SK-N-MC (cell line): ENCODE results near the gene LRP8.

Source experiments
- DNase-seq: peaks from one replicate; pipeline ENCODE4 v3.0.0-alpha.2; 2011; ENCODE audit warnings: low read depth, low spot score
- H3K27ac ChIP-seq: fragments of 200-600 bp; sonication (generic); 2 replicates; pipeline ENCODE4 v1.5.1; 2016; ENCODE audit warnings: mixed run types
- H3K36me3 ChIP-seq: fragments of 200-600 bp; sonication (generic); 2 replicates; pipeline ENCODE4 v1.6.1; 2017; ENCODE audit warnings: antibody characterized with exemption, low read length, mixed read lengths; ENCODE audit not compliant: insufficient read depth
- H3K4me3 ChIP-seq: fragments of 200-600 bp; sonication (generic); 2 replicates; pipeline ENCODE4 v1.5.1; 2016
- H3K9ac ChIP-seq: fragments of 200-600 bp; sonication (generic); 2 replicates; pipeline ENCODE4 v1.8.0; 2017; ENCODE audit warnings: mixed run types, mixed read lengths; ENCODE audit not compliant: insufficient read length
- H3K9me3 ChIP-seq: fragments of 200-600 bp; sonication (generic); 2 replicates; pipeline ENCODE4 v1.6.1; 2017; ENCODE audit warnings: low read depth, mild to moderate bottlenecking, antibody characterized with exemption, low read length, moderate library complexity, mixed read lengths
- EZH2 ChIP-seq: fragments of 200-600 bp; sonication (generic); IDR thresholded peaks from one replicate; pipeline ENCODE4 v1.6.1; 2017; ENCODE audit warnings: antibody characterized with exemption
- FOXP2 ChIP-seq: optimal IDR thresholded peaks from 2 replicates; pipeline ENCODE3; 2011; ENCODE audit warnings: mild to moderate bottlenecking, moderate library complexity; ENCODE audit not compliant: insufficient read depth; ENCODE audit errors: extremely low read length, control extremely low read depth
- POLR2AphosphoS5 ChIP-seq: IDR thresholded peaks from 2 replicates; pipeline ENCODE4 v1.6.1; 2012; ENCODE audit warnings: mild to moderate bottlenecking, low read depth, low read length, borderline replicate concordance

LRP8 gene

DNA sequence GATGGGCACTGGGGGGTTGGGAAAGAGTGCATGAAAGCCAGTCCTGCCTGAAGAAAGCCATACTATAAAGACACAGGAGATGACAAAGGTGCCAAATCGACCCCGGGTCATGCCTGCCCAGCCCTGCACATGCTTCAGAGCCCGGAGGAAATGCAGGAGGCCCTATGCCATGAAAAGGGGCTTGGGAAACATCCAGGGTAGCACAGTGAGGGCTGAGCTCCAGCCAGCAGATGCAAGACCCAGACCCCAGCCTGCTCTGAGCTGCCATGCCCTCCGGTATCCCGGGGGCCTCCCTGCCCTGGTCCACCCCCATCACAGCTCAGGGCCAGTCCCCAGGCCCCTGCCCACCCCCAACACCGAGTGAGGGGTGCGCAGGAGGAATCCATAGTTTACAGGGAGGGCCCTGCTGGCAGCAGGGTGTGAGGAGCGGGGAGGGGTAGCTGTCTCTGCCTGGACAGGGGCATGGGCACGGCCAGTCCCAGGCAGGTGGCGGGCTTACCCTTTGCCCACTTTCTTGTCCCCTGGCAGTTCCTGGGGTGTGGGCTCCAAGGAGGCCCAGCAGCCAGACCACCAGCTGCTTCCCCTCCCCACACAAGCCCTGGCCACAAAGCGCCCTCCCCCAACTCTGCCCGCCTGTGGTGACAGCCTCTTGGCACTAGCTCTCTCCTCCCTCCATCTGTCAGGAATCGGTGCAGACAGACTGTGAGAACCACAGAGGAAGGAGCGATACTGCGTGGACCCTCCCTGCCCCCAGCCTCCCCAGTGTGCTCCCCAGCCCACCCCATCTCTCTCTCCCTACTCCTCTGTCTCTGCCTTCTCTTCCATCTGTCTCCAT lies 16.8 kb downstream of the LRP8 start:
- H3K9ac ChIP-seq, result no peak overlapping the region
- H3K36me3 ChIP-seq, result peaks cover 7% of the 10 kb centered on the region; the same call in 1 of the 2 replicates
- no peak overlapping the region for H3K4me3 ChIP-seq
- TF ChIP-seq EZH2 (no peak), POLR2AphosphoS5 (no peak), FOXP2 (no peak)
- DNase-seq, result no peak
- no peak overlapping the region for H3K27ac ChIP-seq
- no peaks in the 10 kb centered on the region for H3K9me3 ChIP-seq

DNA sequence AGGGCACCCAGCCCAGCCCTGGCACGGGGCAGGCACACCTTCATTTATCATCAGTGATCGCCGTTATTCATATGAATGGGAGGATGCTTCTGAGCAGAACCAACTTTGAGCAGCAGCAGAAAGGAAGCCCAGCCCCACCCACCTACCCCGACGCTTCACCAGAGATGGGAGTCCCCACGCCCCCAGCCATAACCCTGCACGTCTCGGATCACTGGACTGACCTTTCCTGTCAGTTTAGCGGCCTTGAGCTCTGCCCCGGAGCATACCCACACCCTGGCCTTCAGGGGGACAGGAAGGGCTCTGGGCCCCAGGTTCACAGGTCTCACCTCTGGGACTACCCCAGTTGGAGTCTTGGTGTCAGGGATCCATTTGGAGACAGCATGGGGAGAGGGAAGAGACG lies 18.1 kb downstream of the LRP8 start:
- H3K4me3 ChIP-seq, result no peak overlapping the region
- DNase-seq, result no peak
- no peak overlapping the region for H3K9ac ChIP-seq
- no peaks in the 10 kb centered on the region for H3K9me3 ChIP-seq
- no peak overlapping the region for H3K27ac ChIP-seq
- TF ChIP-seq POLR2AphosphoS5 (no peak), FOXP2 (no peak), EZH2 (no peak)
- peaks cover 7% of the 10 kb centered on the region; the same call in 1 of the 2 replicates for H3K36me3 ChIP-seq

DNA sequence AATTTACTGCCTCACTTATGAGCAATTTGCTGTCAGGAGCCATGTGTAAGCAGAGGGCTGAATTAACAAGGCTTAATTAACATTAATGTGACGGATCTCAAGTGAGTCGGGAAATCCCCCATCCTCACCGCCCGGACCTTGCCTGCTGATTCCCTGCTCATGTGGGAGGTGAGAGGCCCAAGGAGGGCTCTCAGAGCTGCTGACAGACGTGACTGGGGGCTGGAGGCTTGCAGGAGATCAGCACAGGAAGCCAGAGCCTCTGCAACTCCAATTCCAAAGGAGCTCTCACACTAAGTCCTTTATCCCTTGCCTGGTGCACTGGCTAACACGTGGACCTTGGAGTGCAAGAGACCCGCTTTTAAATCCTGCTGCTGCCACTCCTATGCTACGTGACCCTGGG lies 19.4 kb downstream of the LRP8 start:
- Histone ChIP-seq H3K4me3 (no peak overlapping the region), H3K36me3 (peaks cover 7% of the 10 kb centered on the region; the same call in 1 of the 2 replicates), H3K9me3 (no peaks in the 10 kb centered on the region), H3K27ac (no peak overlapping the region), H3K9ac (no peak overlapping the region)
- no peak for DNase-seq
- no peak for TF ChIP-seq FOXP2
- TF ChIP-seq EZH2, result no peak
- no peak for TF ChIP-seq POLR2AphosphoS5

DNA sequence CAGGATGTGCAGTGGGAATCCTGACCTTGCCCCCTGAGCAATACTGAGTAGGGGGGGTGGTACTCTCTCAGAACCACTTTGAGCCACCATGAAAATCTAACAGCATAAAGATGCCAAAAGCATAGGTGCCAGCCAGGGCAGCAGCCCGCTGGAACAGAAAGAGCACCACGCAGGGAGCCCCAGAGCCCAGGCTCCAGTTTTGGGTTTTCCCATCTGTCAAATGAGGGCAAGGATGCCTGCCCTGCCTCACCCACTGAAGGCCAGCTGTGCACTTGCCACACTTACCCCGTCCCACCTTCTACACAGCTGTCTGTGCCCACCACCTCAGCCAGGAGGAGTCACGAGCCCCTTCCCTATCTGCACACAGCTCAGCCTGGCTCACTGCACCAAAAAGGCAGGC lies 20.8 kb downstream of the LRP8 start:
- Histone ChIP-seq H3K9me3 (no peaks in the 10 kb centered on the region), H3K9ac (no peak overlapping the region), H3K27ac (no peak overlapping the region), H3K36me3 (no peaks in the 10 kb centered on the region), H3K4me3 (no peak overlapping the region)
- TF ChIP-seq POLR2AphosphoS5, result no peak
- TF ChIP-seq EZH2, result no peak
- no peak for TF ChIP-seq FOXP2
- DNase-seq, result no peak

DNA sequence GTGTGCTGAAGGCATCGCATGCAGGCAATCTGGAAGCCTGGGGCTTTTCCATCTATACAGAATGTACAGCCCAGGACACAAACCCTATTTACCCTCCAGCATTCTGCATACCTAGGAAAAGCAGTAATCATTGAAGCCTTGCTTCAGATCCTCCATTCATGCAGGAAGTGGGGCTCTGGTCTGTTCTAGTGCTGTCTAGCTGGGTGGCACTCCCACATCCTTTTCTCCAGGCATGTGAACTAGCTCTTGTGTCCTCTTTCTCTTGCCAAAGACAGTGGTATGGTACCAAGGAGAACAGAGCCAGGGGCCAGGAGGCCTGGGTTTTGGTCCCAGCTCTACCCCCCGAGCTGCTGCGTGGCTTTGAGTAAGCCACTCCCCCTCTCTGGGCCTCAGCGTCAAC lies 21.7 kb downstream of the LRP8 start:
- Histone ChIP-seq H3K36me3 (no peaks in the 10 kb centered on the region), H3K4me3 (no peak overlapping the region), H3K9me3 (no peaks in the 10 kb centered on the region), H3K9ac (no peak overlapping the region), H3K27ac (no peak overlapping the region)
- TF ChIP-seq EZH2 (no peak), FOXP2 (no peak), POLR2AphosphoS5 (no peak)
- no peak for DNase-seq

DNA sequence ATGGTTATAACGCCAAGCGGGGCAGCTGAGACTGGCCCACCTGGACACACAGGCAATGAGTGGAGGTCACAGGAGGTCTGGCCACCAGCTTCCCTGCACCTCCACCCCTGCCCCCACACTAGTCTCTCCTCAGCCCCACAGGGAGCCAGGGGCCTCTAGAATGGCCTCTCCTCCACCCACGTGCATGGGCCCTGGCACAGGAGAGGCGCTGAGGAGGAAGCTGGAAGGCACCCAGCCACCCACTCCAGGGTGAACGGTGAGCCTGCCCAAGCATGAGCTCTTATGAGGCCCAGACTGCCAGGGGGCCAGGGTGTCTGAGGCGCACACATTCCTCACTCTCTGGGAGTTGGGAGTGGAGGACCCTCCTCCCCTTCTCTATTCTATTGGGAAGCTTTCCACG lies 22.2 kb downstream of the LRP8 start:
- no peak for DNase-seq
- Histone ChIP-seq H3K27ac (no peak overlapping the region), H3K9me3 (no peaks in the 10 kb centered on the region), H3K36me3 (no peaks in the 10 kb centered on the region), H3K9ac (no peak overlapping the region), H3K4me3 (no peak overlapping the region)
- no peak for TF ChIP-seq EZH2
- TF ChIP-seq FOXP2, result no peak
- TF ChIP-seq POLR2AphosphoS5, result no peak

DNA sequence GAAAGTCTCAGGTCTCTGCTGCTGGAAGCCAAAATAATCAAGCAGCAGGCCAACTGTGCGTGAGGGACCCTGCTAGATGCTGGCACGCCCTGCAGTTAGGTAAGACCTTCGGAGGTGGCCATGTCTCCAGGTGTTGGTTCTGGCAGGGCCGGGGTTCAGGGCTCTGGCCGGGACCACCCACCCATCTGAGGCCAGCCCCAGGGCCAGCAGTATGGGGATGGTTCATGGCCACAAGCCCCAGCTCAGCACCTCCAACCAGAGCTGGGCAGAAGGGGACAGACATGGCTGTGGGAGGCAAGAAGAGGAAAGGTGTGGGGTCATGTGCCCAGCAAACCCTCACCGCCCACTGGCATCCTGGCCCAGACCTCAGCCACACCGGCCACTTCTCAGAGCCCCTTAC lies 23.3 kb downstream of the LRP8 start:
- Histone ChIP-seq H3K27ac (no peak overlapping the region), H3K36me3 (no peaks in the 10 kb centered on the region), H3K9me3 (no peaks in the 10 kb centered on the region), H3K9ac (no peak overlapping the region), H3K4me3 (no peak overlapping the region)
- DNase-seq, result no peak
- no peak for TF ChIP-seq POLR2AphosphoS5
- TF ChIP-seq EZH2, result no peak
- no peak for TF ChIP-seq FOXP2

DNA sequence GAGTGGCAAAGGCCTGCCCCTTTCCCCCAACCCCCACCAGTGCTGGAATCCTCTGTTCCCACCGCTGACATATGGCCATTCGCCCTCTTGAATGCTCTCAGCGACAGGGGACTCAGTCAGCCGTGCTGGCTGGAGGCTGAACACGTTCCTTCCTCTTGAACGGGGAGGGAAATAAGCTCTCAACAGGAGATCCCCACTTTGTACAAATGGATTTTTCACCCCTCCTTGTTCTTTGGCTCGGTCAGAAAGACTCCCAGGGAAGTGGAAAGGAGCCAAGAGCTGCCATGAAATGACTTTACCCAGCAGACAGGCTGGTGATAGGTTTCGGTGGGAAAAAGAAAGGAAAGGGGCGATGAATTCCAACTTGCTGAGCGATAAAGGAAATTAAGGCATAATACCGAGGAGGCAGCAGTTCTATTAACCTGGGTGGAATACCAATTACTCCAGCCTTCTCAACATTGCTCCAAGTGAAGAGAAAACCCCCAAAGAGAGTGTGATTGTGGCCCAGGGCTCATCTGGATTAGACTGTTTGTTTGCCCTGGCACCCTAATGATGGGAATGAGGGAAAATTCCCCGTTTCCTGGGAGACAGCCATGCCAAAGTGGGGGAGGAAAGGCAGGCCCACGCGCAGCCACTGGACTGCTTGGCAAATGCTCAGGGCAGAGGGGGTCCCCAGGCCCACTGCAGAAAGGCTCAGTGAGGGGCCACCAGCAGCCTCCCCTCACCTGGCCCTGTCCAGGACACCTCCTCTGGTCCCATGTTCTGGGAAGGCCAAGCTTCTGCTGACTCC lies 23.9 kb downstream of the LRP8 start:
- TF ChIP-seq POLR2AphosphoS5 (no peak), EZH2 (no peak), FOXP2 (no peak)

DNA sequence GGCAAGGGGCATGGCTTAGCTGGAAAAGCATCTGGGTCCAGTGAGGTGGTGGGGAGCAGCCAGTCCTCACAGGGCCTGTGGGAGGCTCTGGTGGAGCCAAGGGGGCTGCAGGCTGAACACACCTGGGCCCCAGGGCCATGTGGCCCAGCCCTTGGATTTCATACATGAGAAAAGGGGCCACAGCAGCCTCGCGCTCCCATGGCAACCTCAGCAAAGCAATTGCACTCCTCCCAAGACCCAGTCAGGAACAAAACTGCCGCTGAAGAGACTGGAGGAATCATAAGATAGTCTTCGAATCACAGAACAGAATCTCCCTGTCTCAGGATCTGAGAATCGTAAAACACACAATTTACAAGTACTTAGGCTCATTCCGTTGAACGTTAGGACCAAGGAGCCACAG lies 24.6 kb downstream of the LRP8 start:
- H3K27ac ChIP-seq, result peak overlapping the region; percentile 83
- no peaks in the 10 kb centered on the region for H3K9me3 ChIP-seq
- no peaks in the 10 kb centered on the region for H3K36me3 ChIP-seq
- no peak overlapping the region for H3K4me3 ChIP-seq
- TF ChIP-seq FOXP2, result no peak
- no peak for TF ChIP-seq EZH2
- no peak for TF ChIP-seq POLR2AphosphoS5
- H3K9ac ChIP-seq, result no peak overlapping the region
- DNase-seq, result no peak

More for the DNA sequence above, 23.9 kb downstream of the LRP8 start:
- H3K9me3 ChIP-seq, result no peaks in the 10 kb centered on the region
- no peak overlapping the region for H3K9ac ChIP-seq
- H3K27ac ChIP-seq, result peak overlapping the region; percentile 83
- no peaks in the 10 kb centered on the region for H3K36me3 ChIP-seq
- no peak for DNase-seq
- H3K4me3 ChIP-seq, result no peak overlapping the region
